ENCODE measurements around the gene TRMO. TPM values are rescaled to one million over a fixed set of nuclear protein-coding genes. Genes with fewer than 3 reads are reported as not detected.
A peak's percentile ranks its signal among the peaks of the same experiment; 100 is the strongest.
"Not testable (repeated sequence)": the region's sequence is repeated elsewhere in the genome, so short reads cannot be mapped to it uniquely, and the experiment has no call there.

The TRMO gene
- total and polyA plus RNA-seq, 9 of the 15 experiments (the other 6 are each of a cell fraction or from before 2014, with no cell fraction given): 5.6 to 22.4 (median 16.2) TPM

GRCh38 chr9:97954550-97954989, 32.3 kb upstream of the TRMO start (continued):
- peak; percentile 53 for TF ChIP-seq CXXC5 (CRISPR knock-in tag; IDR thresholded peaks at IDR 0.05)
- TF ChIP-seq RFX7 (CRISPR knock-in tag; IDR thresholded peaks at IDR 0.05): no peak
- TF ChIP-seq MAFG (tag; conservative IDR thresholded peaks at IDR 0.05): no peak
- no peak for TF ChIP-seq HES1 (IDR thresholded peaks at IDR 0.05; ENCODE audit: low read depth)
- no peak for TF ChIP-seq ZNF507 (tag; conservative IDR thresholded peaks at IDR 0.05)
- TF ChIP-seq MTA2 (IDR thresholded peaks at IDR 0.05; ENCODE audit: low read depth): no peak
- TF ChIP-seq DDX20 (tag; IDR thresholded peaks at IDR 0.05; ENCODE audit: low read depth): no peak

- in situ Hi-C loops (cut with MboI); H3K9ac ChIP-seq (ENCODE audit: insufficient read depth in 1 of 2, low read depth in 2 of 2, low read length in 2 of 2); BruUV-seq (replicated peaks); H3K9me3 ChIP-seq (replicated peaks; ENCODE audit: control insufficient read depth, insufficient read depth, low read depth, low read length); H3K27ac ChIP-seq (ENCODE audit: extremely low read depth, low read depth, low read length); FAIRE-seq; intact Hi-C loops (cut with micrococcal nuclease); H3K4me2 ChIP-seq (ENCODE audit: insufficient read depth, low read length); H3K27me3 ChIP-seq (ENCODE audit: control insufficient read depth in 2 of 2, insufficient read depth in 2 of 2, low read length in 2 of 2); H3K4me3 ChIP-seq; H4K20me1 ChIP-seq (replicated peaks; ENCODE audit: control insufficient read depth, insufficient read depth, low read length); CTCF ChIA-PET (ENCODE audit: low intra/inter-chr PET ratio); H3K36me3 ChIP-seq (ENCODE audit: control insufficient read depth, insufficient read depth, low read length); H3K79me2 ChIP-seq (ENCODE audit: control insufficient read depth, insufficient read depth, low read length); H3K9me1 ChIP-seq (ENCODE audit: control insufficient read depth, insufficient read depth, low read length); DNase-seq (ENCODE audit: extremely low read depth in 1 of 4, low spot score in 3 of 4): not testable (repeated sequence)
- H2AFZ ChIP-seq (ENCODE audit: low read depth, low read length): 0 out of 2 replicates have a peak overlapping the region, but pooled peaks have one; percentile 17
- WGBS (ENCODE audit: insufficient coverage, low coverage, missing lambda C conversion rate): 75% methylated on average over 5 of the region's 5 CpGs
- peaks cover 0 to 14% of the 10 kb centered on the region in 2 experiments; a peak in 2 of 5 replicates for H3K4me1 ChIP-seq (replicated peaks in 1 of 2; ENCODE audit: control insufficient read depth in 2 of 2, insufficient read depth in 2 of 2, low read length in 2 of 2)
- POLR2A ChIA-PET: interaction anchor here (1.1 to 1.3 kb wide), 4 partner anchors 8 to 29 kb away, joined by 3 to 4 read pairs (median 3); partner anchors contain the start of gene TRMO
- peak; percentile 50; the same call in 1 of the 3 replicates for ATAC-seq
- TF ChIP-seq YY1 (IDR thresholded peaks at IDR 0.05; ENCODE audit: borderline replicate concordance in 1 of 3, control insufficient read depth in 1 of 3, extremely low read depth in 1 of 3, insufficient read depth in 3 of 3, insufficient read length in 1 of 3, insufficient replicate concordance in 2 of 3, low read depth in 1 of 3, low read length in 2 of 3) (peak in 1 of 3 experiments; percentile 54), FOXA3 (CRISPR knock-in tag; conservative IDR thresholded peaks at IDR 0.05 in 1 of 2, IDR thresholded peaks at IDR 0.05 in 1 of 2) (peak in 1 of 2 experiments; percentile 53; a peak in 1 of 4 replicates), CBX3 (IDR thresholded peaks at IDR 0.05; ENCODE audit: borderline replicate concordance in 1 of 2, low read length in 2 of 2) (peak in 1 of 2 experiments; percentile 44; a peak in 1 of 3 replicates), TRIM28 (IDR thresholded peaks at IDR 0.05) (0 out of 2 replicates have a peak, but pooled peaks have one; percentile 27), ZNF280A (IDR thresholded peaks at IDR 0.05; ENCODE audit: low read depth, partially characterized antibody) (peak; percentile 57)
These were observed 28.6 kb upstream of the TRMO start for GRCh38 chr9:97950873-97951272.
